IPS DF 4.7 (cell line): Measurements from ENCODE around the gene CDX1.

Experiments used
- DNase-seq: peaks from one replicate; pipeline ENCODE4 v3.0.0-alpha.2; 2013; ENCODE audit warnings: low spot score; ENCODE audit errors: extremely low read depth

CDX1 gene

GRCh38 chr5:150206779-150207115, 40.2 kb downstream of the CDX1 start:
- DNase-seq: no peak

GRCh38 chr5:150208187-150209098, 41.9 kb downstream of the CDX1 start:
- no peak for DNase-seq

- DNase-seq: no peak
Measured at GRCh38 chr5:150209099-150209635, 42.6 kb downstream of the CDX1 start.

- no peak for DNase-seq
Measured at GRCh38 chr5:150210644-150211043, 44.1 kb downstream of the CDX1 start.

GRCh38 chr5:150211156-150212030, 44.8 kb downstream of the CDX1 start:
- no peak for DNase-seq

GRCh38 chr5:150213530-150213929, 47.0 kb downstream of the CDX1 start:
- DNase-seq: no peak

- DNase-seq: no peak
Measured at GRCh38 chr5:150214289-150214688, 47.7 kb downstream of the CDX1 start.

GRCh38 chr5:150215979-150216944, 49.7 kb downstream of the CDX1 start:
- no peak for DNase-seq

- no peak for DNase-seq
Measured at GRCh38 chr5:150217038-150217437, 50.5 kb downstream of the CDX1 start.

- no peak for DNase-seq
Measured at GRCh38 chr5:150217873-150218692, 51.5 kb downstream of the CDX1 start.

GRCh38 chr5:150218693-150219035, 52.1 kb downstream of the CDX1 start:
- no peak for DNase-seq

GRCh38 chr5:150219142-150219541, 52.6 kb downstream of the CDX1 start:
- no peak for DNase-seq

- no peak for DNase-seq
Measured at GRCh38 chr5:150219861-150220260, 53.3 kb downstream of the CDX1 start.

- DNase-seq: no peak
Measured at GRCh38 chr5:150221471-150221870, 54.9 kb downstream of the CDX1 start.

- no peak for DNase-seq
Measured at GRCh38 chr5:150222906-150223305, 56.3 kb downstream of the CDX1 start.

- no peak for DNase-seq
Measured at GRCh38 chr5:150223474-150223873, 56.9 kb downstream of the CDX1 start.

- no peak for DNase-seq
Measured at GRCh38 chr5:150224483-150225027, 58.0 kb downstream of the CDX1 start.

GRCh38 chr5:150227036-150227435, 60.5 kb downstream of the CDX1 start:
- DNase-seq: no peak

- no peak for DNase-seq
Measured at GRCh38 chr5:150227606-150228273, 61.2 kb downstream of the CDX1 start.
